Stimulated activated CD8-positive, alpha-beta memory T cell treated with anti-CD3 and anti-CD28 coated beads, Interleukin-15, amount 100 ng/mL, for 4 hours (primary cell): ENCODE measurements around the gene LTBP2.

ENCODE experiments used
- DNase-seq, 2 donors: peaks; one replicate each; pipeline ENCODE4 v3.0.0-alpha.2; 2020; ENCODE audit warnings: low read depth in 2 of 2

The LTBP2 gene

GRCh38 chr14:74526854-74527585 lies 85.0 kb downstream of the LTBP2 start:
- DNase-seq, result no peak

GRCh38 chr14:74525361-74525851 lies 86.6 kb downstream of the LTBP2 start:
- DNase-seq, result no peak

GRCh38 chr14:74524812-74525135 lies 87.3 kb downstream of the LTBP2 start:
- DNase-seq, result no peak

GRCh38 chr14:74524076-74524811 lies 87.8 kb downstream of the LTBP2 start:
- DNase-seq, result no peak

GRCh38 chr14:74522740-74523139 lies 89.3 kb downstream of the LTBP2 start:
- DNase-seq, result no peak

GRCh38 chr14:74521756-74522155 lies 90.3 kb downstream of the LTBP2 start:
- no peak for DNase-seq

GRCh38 chr14:74519316-74520074 lies 92.5 kb downstream of the LTBP2 start:
- DNase-seq, result no peak

DNA sequence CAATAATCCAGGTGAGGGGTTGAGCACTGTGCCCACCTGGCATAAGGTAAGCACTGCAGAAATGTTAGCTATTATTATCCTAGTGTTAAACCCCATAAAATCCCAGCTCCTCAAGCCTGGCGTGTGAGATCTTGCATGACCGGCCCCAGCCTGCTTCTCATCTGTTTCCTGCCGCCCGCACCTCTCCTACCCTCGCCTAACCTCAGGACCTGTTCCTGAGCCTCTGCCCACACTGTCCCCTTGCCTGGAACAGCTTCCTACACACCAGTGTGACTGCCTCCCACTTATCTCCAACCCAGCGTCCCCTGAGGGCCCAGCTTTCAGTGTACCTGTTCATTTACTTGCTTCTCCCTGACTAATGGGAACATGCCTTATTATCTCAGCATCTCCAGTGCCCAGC lies 93.8 kb downstream of the LTBP2 start:
- no peak for DNase-seq

- DNase-seq, result no peak
Observed at GRCh38 chr14:74517731-74518130, 94.3 kb downstream of the LTBP2 start.

GRCh38 chr14:74516451-74517160 lies 95.4 kb downstream of the LTBP2 start:
- DNase-seq, result no peak

- no peak for DNase-seq
Observed at GRCh38 chr14:74515891-74516412, 96.1 kb downstream of the LTBP2 start.

- no peak for DNase-seq
Observed at GRCh38 chr14:74514471-74514941, 97.5 kb downstream of the LTBP2 start.

DNA sequence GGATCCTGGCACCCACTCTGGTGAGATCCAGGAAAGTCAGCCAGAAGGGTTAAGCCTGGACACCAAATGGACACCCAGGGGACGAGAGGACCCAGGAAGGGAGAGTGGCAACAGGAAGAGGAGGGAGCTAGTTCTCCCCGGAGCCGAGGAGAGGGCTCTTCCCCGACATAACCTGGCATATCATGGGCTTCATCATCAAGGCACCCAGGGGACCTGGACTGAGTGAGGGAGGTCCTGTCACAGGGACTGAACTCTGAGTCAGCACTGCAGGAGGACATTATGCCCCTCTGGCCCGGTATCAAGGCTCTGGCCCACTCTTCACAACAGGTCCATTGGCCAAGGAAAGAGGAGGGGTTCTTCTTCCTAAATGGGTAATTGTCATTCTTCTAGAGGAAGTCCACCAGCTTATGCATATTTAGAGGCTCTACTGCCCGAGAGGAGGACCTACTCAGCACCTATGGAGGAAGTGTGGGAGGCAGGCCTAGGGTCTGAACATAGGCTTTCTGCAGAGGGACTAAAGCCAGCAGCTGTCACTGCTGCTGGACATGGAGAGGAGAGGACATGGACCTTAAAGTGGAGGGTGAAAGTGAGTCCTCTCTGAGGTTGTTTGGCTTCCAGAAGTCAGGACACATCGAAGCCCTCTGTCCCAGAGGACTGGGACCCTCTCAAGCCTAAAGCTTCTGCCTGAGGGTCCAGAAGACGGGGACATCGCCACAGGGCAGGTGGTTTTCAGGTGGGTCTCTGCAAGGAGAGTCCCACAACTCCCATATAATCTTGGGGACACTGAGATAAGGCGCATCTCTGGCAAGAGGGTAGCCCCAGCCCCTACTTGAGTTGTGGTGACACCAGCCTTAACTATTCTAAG lies 99.8 kb downstream of the LTBP2 start:
- no peak for DNase-seq

DNA sequence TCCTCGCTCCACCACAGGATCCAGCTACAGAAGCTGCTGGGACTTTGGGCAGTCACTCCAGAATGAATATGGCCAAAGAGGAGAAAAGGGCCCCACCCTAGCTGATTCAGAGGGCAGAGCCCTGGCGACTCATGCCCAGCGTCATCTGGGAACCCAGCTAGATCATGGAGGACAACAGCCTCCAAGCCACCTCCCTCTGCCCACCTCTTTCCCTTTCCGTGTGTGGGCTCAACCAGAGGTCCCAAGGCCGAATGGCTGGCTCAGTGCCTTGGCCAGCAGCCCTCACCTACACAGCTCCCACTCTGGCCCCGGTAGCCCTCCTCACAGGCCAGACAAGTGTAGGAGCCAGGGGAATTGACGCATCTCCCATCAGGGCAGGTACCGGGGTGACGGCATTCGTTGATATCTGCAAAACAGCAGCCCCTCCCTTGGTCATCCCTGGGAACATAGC lies 101.1 kb downstream of the LTBP2 start:
- no peak for DNase-seq

DNA sequence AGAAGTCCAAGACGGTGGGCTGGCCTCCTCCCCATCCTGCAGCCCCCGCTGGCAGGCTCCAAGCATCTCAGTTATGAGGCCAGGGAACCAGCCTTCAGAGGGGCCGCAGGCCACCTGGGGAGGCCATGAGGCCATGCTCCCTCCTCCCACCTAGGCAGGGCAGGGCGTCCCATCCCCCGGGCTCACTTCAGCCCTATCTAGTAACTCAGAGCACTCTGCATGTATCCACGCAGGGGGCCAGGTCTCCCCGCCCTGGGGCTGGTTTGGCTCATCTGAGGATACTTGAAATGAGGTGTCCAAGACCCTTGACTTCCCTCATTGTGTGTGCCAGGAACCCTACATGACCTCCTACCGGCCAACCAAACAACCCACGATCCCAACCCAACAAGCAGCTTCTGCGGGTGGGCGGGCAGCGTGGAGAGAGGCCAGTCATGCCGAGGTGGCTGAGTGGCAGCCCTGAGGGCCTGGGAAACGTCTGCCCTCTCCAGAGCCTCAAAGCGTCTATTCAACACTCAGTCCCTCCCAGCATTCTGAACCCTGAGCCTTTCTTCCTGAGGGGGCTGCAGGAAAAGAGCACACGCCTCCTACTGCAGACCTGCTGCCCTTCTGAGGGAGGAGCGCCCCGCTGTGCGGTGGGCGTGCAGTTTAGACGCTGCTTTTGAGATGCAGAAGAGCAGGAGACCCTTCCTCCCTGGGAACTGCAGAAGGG lies 101.7 kb downstream of the LTBP2 start:
- no peak for DNase-seq

DNA sequence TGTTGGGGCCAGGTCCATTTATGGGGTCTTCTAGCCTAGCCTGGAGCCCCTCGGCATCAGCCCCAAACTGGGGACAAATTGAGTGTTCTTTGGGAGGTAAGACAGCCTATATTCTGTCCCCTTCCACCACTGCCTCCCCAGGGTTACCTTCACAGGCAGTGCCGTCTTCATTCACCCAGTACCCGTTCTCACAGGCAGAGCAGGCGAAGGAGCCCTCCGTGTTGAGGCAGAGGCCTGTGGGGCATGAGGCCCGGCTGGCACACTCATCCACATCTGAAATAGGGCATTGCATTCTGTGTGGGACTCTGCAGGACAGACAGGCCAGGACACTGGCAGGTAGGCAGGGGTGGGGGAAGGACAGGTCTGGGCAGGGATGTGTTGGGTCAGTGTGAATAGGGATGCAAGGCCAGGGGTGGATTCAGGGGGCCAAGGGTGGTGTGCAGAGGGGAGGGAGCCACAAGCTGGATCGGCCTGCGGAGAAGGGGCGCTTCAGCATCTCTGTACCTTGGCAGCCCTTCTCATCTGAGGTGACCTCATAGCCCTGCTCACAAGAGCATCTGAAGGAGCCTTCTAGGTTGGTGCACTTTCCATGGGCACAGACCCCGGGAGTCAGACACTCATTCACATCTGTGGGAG lies 102.3 kb downstream of the LTBP2 start:
- DNase-seq, result no peak

GRCh38 chr14:74508844-74509428 lies 103.1 kb downstream of the LTBP2 start:
- DNase-seq, result no peak

GRCh38 chr14:74508292-74508731 lies 103.7 kb downstream of the LTBP2 start:
- no peak for DNase-seq

- no peak for DNase-seq
Observed at GRCh38 chr14:74507840-74508239, 104.2 kb downstream of the LTBP2 start.
